ENCODE results near the gene PHIP.

PHIP gene

DNA sequence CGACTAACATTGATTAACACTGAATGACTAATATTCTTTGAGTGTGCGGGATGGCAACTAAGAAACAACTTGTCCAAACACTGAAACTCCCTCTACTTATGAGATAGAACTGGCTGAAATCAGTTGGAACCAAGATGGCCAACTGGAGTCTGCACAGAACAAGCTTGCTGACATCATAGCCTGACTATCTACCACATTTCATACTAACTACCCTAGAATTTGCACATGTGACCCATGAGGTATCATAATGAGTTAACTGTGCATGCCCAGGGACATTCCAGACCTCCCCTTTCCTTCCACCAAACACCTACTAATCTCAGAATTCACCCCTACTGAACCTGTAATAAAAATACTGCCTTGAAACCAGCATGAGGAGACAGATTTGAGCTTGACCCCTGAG lies 43.2 kb downstream of the PHIP start:
- ChIA-PET POLR2A (no interaction called here), CTCF (interaction anchor here (0.8 to 1.6 kb wide), 6 partner anchors 9 to 201 kb away, joined by 3 to 5 read pairs (median 3); no protein-coding TSS in a partner anchor)
- TF ChIP-seq, protein P1, sequence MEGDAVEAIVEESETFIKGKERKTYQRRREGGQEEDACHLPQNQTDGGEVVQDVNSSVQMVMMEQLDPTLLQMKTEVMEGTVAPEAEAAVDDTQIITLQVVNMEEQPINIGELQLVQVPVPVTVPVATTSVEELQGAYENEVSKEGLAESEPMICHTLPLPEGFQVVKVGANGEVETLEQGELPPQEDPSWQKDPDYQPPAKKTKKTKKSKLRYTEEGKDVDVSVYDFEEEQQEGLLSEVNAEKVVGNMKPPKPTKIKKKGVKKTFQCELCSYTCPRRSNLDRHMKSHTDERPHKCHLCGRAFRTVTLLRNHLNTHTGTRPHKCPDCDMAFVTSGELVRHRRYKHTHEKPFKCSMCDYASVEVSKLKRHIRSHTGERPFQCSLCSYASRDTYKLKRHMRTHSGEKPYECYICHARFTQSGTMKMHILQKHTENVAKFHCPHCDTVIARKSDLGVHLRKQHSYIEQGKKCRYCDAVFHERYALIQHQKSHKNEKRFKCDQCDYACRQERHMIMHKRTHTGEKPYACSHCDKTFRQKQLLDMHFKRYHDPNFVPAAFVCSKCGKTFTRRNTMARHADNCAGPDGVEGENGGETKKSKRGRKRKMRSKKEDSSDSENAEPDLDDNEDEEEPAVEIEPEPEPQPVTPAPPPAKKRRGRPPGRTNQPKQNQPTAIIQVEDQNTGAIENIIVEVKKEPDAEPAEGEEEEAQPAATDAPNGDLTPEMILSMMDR (IDR thresholded peaks at IDR 0.05; ENCODE audit: control extremely low read depth, extremely low read depth, low read depth, missing control alignments) = no peak
- no peak for DNase-seq (ENCODE audit: extremely low spot score)

DNA sequence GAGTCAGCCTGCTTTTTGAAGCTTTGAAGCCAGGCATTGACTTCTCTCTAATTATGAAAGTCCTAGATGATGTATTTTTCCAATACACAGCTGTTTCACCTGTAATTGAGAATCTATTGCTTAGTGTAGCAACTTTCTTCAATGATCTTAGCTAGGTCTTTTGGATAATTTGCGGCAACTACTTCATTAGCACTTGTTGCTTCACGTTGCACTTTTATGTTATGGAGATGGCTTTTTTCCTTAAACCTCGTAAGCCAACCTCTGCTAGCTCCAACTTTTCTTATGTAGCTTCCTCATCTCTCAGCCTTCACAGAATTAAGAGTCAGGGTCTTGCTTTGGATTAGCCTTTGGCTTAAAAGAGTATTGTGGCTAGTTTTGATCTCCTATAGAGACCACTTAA lies 44.8 kb downstream of the PHIP start:
- ChIA-PET POLR2A (no interaction called here), CTCF (interaction anchor here (1.0 to 1.3 kb wide), 7 partner anchors 10 to 31 kb away, joined by 3 to 7 read pairs (median 3); no protein-coding TSS in a partner anchor)
- no peak for DNase-seq (ENCODE audit: extremely low spot score)
- TF ChIP-seq, protein P1 (IDR thresholded peaks at IDR 0.05; ENCODE audit: control extremely low read depth, extremely low read depth, low read depth, missing control alignments) = no peak

DNA sequence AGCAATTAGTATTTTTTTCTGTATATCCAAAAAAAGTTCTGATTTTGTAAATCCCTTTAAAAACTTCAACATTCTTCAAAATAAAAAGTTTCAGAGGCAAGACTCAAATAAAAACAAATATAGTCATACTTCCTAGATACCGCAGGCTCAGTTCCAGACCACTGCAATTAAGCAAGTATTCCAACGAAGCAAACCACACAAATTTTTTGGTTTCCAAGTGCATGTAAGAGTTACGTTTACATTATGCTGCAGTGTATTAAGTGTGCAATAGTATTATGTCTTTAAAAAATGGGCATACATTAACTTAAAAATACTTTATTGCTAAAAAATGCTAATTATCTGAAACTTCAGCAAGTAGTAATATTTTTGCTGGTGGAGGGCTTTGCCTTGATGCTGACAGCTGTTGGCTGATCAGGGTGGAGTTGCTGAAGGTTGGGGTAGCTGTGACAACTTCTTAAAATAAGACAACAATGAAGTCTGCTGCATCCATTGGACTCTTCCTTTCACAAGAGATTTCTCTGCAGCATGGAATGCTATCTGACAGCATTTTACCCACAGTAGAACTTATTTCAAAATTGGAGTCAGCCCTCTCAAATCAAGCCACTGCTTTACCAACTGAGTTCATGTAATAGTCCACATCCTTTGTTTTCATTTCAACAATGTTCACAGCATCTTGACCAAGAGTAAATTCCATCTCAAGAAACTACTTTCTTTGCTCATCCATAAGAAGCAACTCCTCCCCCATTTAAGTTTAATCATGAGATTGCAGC lies 46.0 kb downstream of the PHIP start:
- ChIA-PET POLR2A (no interaction called here), CTCF (interaction anchor here (1.4 to 1.5 kb wide), 2 partner anchors 9 to 22 kb away, joined by 3 read pairs; no protein-coding TSS in a partner anchor)
- no peak for DNase-seq (ENCODE audit: extremely low spot score)
- TF ChIP-seq, protein P1 (IDR thresholded peaks at IDR 0.05; ENCODE audit: control extremely low read depth, extremely low read depth, low read depth, missing control alignments) = no peak

DNA sequence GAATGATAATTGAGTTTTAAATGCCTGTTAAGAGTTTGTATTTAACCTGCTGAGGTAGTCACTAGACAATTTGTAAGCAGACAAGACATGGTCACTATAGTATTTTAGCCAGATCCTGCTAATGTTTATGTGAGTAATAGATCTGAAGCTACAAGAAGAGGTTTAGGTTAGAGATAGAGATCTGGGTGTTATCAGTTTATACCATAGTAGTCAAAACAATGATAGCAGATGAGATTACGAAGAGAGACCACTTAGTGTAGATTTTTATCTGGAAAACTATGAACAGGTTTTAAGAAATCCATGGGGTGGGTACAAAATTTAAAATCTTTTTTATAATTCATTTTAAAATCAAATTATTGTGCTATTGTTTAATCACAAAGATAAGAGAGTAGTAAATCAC lies 47.5 kb downstream of the PHIP start:
- TF ChIP-seq, protein P1 (IDR thresholded peaks at IDR 0.05; ENCODE audit: control extremely low read depth, extremely low read depth, low read depth, missing control alignments) = no peak
- DNase-seq (ENCODE audit: extremely low spot score) = no peak
- ChIA-PET CTCF (no interaction called here), POLR2A (no interaction called here)

DNA sequence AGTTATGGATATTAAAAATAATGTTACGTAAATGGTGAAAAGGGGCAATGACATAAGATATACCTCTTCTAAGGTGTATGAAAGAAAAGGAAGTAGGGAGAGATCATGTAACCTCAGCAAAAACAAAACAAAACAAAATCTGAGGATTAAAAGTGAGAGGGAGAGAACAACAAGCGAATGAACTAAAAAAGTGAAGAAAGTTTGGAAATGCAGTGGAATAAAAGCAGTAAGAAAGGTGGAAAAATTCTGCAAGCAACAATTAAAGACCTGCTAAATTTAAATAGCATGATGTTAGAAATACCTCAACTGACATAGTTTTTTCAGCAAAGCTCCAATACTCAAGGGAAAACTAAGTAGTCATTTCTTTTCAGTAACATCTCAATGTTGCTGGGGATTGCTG lies 48.0 kb downstream of the PHIP start:
- no peak for DNase-seq (ENCODE audit: extremely low spot score)
- TF ChIP-seq, protein P1 (IDR thresholded peaks at IDR 0.05; ENCODE audit: control extremely low read depth, extremely low read depth, low read depth, missing control alignments) = no peak
- ChIA-PET POLR2A (no interaction called here), CTCF (no interaction called here)

DNA sequence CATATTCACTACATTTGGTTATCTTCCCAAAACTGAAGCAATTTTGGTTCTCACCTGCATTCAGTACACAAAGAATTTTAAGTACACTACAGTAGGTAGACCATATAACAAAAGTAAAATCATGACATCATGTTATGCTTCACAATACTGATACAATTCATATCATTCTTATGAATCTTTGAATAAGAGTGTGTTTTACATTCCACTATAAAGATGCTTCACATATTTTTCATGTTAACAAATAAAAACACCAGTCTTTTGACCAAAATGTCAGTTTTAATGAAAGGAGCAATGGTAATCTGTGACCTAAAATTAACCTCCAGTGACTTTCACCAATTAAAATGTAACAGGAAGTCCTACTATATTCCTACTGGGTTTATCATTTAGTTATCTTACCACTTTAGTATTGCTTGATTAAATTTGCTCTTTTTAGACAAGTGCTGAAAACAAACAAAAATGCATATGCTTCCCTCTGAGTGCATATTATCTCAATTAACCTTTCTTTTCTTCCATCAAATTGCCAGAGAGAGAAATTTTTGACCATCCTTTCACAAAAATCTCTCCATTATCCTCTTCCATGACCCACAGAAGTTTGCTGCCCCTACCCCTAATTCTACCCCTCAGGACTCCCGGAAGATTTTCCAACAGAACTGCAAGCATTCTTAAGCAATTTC lies 49.3 kb downstream of the PHIP start:
- ChIA-PET CTCF (interaction anchor here (1.0 kb wide), 1 partner anchor 20 kb away, joined by 3 read pairs; no protein-coding TSS in a partner anchor), POLR2A (no interaction called here)
- TF ChIP-seq, protein P1 (IDR thresholded peaks at IDR 0.05; ENCODE audit: control extremely low read depth, extremely low read depth, low read depth, missing control alignments) = no peak
- no peak for DNase-seq (ENCODE audit: extremely low spot score)

All from GM10248 (cell line).